ENCODE measurements around the gene SYCE3.

SYCE3 gene

GRCh38 chr22:50606165-50606945, 43.6 kb upstream of the SYCE3 start:
- Histone ChIP-seq H3K4me2 (ENCODE audit: low read depth, low read length, poor library complexity, severe bottlenecking) (no peak overlapping the region), H3K36me3 (ENCODE audit: low read length) (no peaks in the 10 kb centered on the region), H3K9me2 (replicated peaks; ENCODE audit: insufficient read depth, low read length) (no peaks in the 10 kb centered on the region), H3K27ac (ENCODE audit: low read depth, low read length) (no peak overlapping the region), H3K79me2 (ENCODE audit: insufficient read depth, low read length) (no peaks in the 10 kb centered on the region), H4K20me1 (ENCODE audit: low read depth, low read length) (no peaks in the 10 kb centered on the region), H3K9ac (ENCODE audit: low read length) (no peak overlapping the region), H3F3A (ENCODE audit: insufficient read depth) (no peaks in the 10 kb centered on the region), H3K27me3 (ENCODE audit: low read length) (no peaks in the 10 kb centered on the region), H3K9me3 (ENCODE audit: insufficient read depth, low read length) (no peaks in the 10 kb centered on the region), H2AFZ (ENCODE audit: low read depth, low read length, severe bottlenecking) (no peak overlapping the region), H3K4me3 (ENCODE audit: insufficient read depth, low read length, poor library complexity, severe bottlenecking) (no peak overlapping the region)
- TF ChIP-seq EZH2phosphoT487 (conservative IDR thresholded peaks at IDR 0.05; ENCODE audit: low read length) (no peak), CTCF (IDR thresholded peaks at IDR 0.05; ENCODE audit: insufficient read depth, low read length, poor library complexity, severe bottlenecking) (no peak)

GRCh38 chr22:50605613-50606074, 42.9 kb upstream of the SYCE3 start:
- Histone ChIP-seq H3K4me2 (ENCODE audit: low read depth, low read length, poor library complexity, severe bottlenecking) (no peak overlapping the region), H3F3A (ENCODE audit: insufficient read depth) (no peaks in the 10 kb centered on the region), H3K4me3 (ENCODE audit: insufficient read depth, low read length, poor library complexity, severe bottlenecking) (no peak overlapping the region), H2AFZ (ENCODE audit: low read depth, low read length, severe bottlenecking) (no peak overlapping the region), H3K79me2 (ENCODE audit: insufficient read depth, low read length) (no peaks in the 10 kb centered on the region), H3K27me3 (ENCODE audit: low read length) (no peaks in the 10 kb centered on the region), H3K27ac (ENCODE audit: low read depth, low read length) (no peak overlapping the region), H3K9ac (ENCODE audit: low read length) (no peak overlapping the region), H3K9me3 (ENCODE audit: insufficient read depth, low read length) (no peaks in the 10 kb centered on the region), H4K20me1 (ENCODE audit: low read depth, low read length) (no peaks in the 10 kb centered on the region), H3K9me2 (replicated peaks; ENCODE audit: insufficient read depth, low read length) (no peaks in the 10 kb centered on the region), H3K36me3 (ENCODE audit: low read length) (no peaks in the 10 kb centered on the region)
- TF ChIP-seq CTCF (IDR thresholded peaks at IDR 0.05; ENCODE audit: insufficient read depth, low read length, poor library complexity, severe bottlenecking) (no peak), EZH2phosphoT487 (conservative IDR thresholded peaks at IDR 0.05; ENCODE audit: low read length) (no peak)

- no peaks in the 10 kb centered on the region for H3K79me2 ChIP-seq (ENCODE audit: insufficient read depth, low read length)
- H3K36me3 ChIP-seq (ENCODE audit: low read length), result no peaks in the 10 kb centered on the region
- H3K27me3 ChIP-seq (ENCODE audit: low read length), result no peaks in the 10 kb centered on the region
- H3K4me3 ChIP-seq (ENCODE audit: insufficient read depth, low read length, poor library complexity, severe bottlenecking), result no peak overlapping the region
- H3K9me3 ChIP-seq (ENCODE audit: insufficient read depth, low read length), result no peaks in the 10 kb centered on the region
- no peak overlapping the region for H3K9ac ChIP-seq (ENCODE audit: low read length)
- no peaks in the 10 kb centered on the region for H3F3A ChIP-seq (ENCODE audit: insufficient read depth)
- no peak overlapping the region for H3K4me2 ChIP-seq (ENCODE audit: low read depth, low read length, poor library complexity, severe bottlenecking)
- no peak overlapping the region for H3K27ac ChIP-seq (ENCODE audit: low read depth, low read length)
- no peaks in the 10 kb centered on the region for H3K9me2 ChIP-seq (replicated peaks; ENCODE audit: insufficient read depth, low read length)
- TF ChIP-seq CTCF (IDR thresholded peaks at IDR 0.05; ENCODE audit: insufficient read depth, low read length, poor library complexity, severe bottlenecking) (no peak), EZH2phosphoT487 (conservative IDR thresholded peaks at IDR 0.05; ENCODE audit: low read length) (no peak)
- no peak overlapping the region for H2AFZ ChIP-seq (ENCODE audit: low read depth, low read length, severe bottlenecking)
- H4K20me1 ChIP-seq (ENCODE audit: low read depth, low read length), result no peaks in the 10 kb centered on the region
Measured at GRCh38 chr22:50605002-50605612, 42.4 kb upstream of the SYCE3 start.
